ENCODE results near the gene RIPK4.

GRCh38 chr21:41812679-41813078 is 45.8 kb upstream of the RIPK4 start:
- no peak for TF ChIP-seq CTCF (conservative IDR thresholded peaks at IDR 0.05; ENCODE audit: low read depth, low read length)
- no peak for TF ChIP-seq EZH2 (IDR thresholded peaks at IDR 0.05; ENCODE audit: borderline replicate concordance, low read depth, low read length, poor library complexity, severe bottlenecking)
